ENCODE measurements around the gene EPHA6.
"Not testable (repeated sequence)": the region's sequence is repeated elsewhere in the genome, so short reads cannot be mapped to it uniquely, and the experiment has no call there.

Gene EPHA6

GRCh38 chr3:96931119-96931862 is 116.9 kb downstream of the EPHA6 start:
- no peak for DNase-seq

- DNase-seq: not testable (repeated sequence)
Observed at GRCh38 chr3:96942131-96942530, 127.7 kb downstream of the EPHA6 start.

GRCh38 chr3:96958856-96959255 is 144.5 kb downstream of the EPHA6 start:
- no peak for DNase-seq

- DNase-seq: no peak
Observed at GRCh38 chr3:96959474-96959873, 145.1 kb downstream of the EPHA6 start.

- no peak for DNase-seq
Observed at GRCh38 chr3:96959901-96960641, 145.7 kb downstream of the EPHA6 start.

DNA sequence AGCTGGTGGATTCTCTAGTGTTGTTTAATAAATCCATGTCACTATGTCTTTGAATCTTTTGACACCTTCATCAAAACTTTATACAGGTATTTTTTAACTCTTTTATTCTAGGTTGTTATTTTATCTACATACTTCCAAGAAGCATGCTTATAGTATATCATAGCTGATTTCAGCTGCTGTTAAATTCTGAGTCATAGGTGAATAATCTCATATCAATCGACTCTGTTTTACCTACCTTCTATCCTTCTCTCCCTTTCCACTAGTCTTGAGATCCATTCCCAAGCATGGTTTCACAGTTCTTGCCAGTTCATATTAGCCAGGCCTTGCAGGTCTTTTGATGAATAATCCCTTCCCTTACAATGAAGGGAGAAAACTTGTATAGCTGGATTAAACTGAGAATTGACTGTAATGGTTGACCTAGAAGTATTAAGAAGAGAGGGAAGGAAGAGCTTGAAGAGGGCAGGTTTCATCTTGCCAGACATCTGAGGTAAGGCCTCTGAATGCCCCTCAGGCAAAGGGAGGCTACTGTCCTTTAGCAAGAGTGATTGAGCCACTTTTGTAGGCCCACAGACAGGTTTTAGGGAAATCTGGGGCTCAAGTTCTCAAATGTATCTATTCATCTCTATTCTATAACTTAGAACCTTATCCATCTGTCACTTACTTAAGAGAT is 146.4 kb downstream of the EPHA6 start:
- DNase-seq: no peak

GRCh38 chr3:96961576-96961975 is 147.2 kb downstream of the EPHA6 start:
- no peak for DNase-seq

GRCh38 chr3:96966181-96966929 is 152.0 kb downstream of the EPHA6 start:
- DNase-seq: no peak

DNA sequence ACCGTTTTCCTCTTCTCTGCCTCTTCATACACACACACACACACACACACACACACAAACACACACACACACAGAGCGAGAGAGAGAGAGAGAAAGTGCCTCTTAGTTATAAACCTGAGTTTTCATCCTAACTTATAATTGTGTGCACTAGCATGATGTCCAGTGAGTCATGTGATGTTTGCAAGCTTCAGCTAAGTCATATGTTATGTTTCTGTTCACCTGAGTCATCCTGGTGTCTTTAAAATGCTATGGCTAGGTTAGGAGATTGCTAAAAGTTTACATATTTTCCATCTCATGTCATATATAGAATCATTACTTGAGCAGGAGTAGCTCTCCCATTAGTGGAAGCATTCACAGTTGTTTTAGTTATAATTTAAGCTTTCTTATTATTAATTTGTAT is 155.8 kb downstream of the EPHA6 start:
- no peak for DNase-seq

DNA sequence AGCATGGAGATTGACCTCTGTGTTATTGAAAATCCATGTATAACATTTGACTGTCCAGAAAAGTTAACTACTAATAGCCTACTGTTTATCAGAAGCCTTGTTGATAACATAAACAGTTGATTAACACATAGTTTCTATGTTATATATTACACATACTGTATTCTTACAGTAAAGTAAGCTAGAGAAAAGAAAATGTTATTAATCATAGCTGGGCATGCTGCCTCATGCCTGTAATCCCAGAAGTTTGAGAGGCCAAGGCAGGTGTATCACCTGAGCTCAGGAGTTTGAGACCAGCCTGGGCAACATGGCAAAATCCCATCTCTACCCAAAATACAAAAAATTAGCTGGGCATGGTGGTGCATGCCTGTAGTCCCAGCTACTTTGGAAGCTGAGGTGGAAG is 163.3 kb downstream of the EPHA6 start:
- no peak for DNase-seq

- not testable (repeated sequence) for DNase-seq
Observed at GRCh38 chr3:96983716-96984115, 169.3 kb downstream of the EPHA6 start.

DNA sequence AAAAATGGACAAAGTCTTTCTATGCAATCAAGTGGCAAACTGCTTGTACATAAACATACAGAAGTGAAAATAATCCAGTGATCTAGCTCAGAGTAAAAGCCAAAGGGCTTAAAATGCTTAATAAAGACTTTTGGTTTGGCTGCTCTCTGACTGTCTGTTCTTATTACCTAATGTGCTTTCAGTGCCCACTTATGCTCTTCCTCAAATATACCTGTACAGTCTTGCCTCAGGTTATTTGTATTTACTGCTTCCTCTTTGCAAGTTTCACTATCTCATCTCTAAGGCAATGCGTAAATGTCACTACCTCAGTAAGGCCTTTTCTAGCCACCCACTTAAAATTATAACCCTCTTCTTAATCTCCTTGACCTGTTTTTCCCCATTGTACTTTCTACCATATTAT is 171.8 kb downstream of the EPHA6 start:
- DNase-seq: no peak

GRCh38 chr3:96991231-96991630 is 176.8 kb downstream of the EPHA6 start:
- no peak for DNase-seq

DNA sequence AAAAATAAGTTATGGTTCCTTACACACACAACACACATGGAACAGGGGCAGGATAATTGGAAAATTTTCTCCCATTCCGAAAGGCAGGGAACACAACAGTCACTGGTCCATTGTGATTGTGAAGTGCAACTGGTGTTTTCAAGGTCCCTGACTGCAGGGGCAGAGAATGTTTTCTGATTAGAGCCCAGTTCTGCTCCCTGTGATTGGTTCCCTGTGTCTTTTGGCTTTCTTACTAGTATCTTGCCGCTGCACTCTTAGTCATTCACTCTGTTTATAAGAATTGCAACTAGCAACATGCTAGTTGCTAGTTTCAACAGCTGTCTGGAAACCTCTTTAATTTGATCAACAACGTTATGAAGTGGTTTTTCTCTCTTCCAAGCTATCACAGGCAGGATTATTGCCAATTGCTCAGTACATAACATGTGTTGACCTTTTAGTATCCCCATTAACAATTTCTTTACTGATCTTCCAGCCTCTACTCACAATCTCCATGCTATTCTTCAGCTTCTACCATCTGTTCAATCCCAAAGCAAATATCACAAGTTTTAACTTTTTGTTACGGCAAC is 177.5 kb downstream of the EPHA6 start:
- no peak for DNase-seq

DNA sequence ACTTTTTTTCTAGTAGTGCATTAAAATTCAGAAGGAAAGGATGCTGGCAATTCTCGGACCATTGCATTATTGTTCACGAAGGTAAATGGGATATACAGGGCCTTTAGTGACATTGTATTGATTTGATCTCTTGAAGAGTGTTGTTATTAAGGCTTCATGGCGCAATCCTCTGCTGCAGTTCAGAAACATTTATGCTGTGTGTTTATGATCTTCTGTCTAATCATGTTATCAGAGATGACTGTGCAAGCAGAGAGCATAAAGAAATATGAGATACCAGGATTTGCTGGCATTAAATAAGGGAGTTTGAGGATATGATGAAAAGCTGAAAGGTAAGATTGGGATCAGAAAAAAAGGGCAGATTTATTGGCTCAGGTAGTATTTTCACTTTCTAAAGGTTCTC is 180.6 kb downstream of the EPHA6 start:
- DNase-seq: no peak

- no peak for DNase-seq
Observed at GRCh38 chr3:96996009-96996408, 181.6 kb downstream of the EPHA6 start.

DNA sequence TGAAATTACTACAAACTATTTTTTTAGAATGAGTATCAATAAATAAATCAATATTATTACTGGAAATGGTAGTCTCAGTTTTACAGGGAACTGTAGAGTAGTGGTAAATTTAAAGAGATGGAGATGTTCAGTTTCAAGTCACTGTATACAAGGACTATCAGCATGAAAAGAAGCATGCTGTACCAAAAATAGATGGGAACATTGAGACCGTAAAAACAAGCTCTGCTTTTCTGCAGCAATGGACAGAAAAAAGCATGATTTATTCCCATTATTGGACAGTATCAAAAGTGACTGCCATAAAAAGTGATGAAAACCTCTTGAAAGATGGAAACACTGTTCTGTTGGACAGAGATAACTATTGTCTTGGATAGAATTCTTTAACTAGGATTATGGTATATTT is 187.2 kb downstream of the EPHA6 start:
- DNase-seq: no peak

GRCh38 chr3:97009427-97010019 is 195.1 kb downstream of the EPHA6 start:
- DNase-seq: no peak

DNA sequence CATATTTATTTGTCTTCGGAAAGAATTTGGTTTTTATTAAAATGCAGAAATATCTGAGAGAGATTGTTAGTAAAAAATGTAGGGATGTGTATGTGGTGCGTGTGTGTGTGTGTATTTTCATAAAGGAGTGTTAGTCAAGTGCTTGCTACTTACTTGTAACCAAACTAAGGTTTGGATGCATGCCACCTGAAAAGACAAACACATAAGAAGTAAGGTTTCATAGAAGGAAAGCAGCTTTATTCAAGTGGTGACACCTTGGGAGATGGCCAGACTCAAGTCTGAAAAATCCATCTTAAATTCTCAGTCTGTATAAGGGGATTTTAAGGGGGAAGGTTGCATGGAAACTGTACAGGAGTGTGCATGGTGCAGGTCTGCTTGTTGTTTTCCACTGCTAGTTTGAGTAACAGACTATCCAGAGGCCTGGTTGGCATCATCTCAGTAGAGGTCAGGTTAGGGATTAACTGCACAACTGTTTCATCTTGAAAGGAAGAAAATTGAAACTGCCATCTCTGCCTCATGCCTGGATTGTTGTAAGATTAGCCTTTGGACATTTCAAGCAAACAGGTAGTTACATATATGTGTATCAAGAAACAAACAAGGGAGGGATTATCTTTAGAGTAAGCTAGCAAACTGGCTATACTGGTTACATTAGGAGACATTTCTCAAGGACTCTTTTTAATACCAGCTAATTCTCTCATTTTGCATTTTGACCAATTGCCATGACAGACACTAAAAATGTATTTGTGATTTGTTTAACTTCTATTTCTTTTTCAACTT is 196.7 kb downstream of the EPHA6 start:
- no peak for DNase-seq

- no peak for DNase-seq
Observed at GRCh38 chr3:97021778-97022177, 207.4 kb downstream of the EPHA6 start.

DNA sequence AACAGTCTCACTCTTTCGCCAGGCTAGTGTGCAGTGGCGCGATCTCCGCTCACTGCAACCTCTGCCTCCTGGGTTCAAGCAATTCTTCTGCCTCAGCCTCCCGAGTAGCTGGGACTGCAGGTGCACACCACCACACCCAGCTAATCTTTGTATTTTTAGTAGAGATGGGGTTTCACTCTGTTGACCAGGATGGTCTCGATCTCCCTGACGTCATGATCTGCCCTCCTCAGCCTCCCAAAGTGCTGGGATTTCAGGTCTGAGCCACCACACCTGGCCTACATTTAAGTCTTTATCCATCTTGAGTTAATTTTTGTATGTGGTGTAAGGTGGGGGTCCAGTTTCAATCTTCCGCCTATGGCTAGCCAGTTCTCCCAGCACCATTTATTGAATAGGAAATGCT is 211.2 kb downstream of the EPHA6 start:
- not testable (repeated sequence) for DNase-seq

DNA sequence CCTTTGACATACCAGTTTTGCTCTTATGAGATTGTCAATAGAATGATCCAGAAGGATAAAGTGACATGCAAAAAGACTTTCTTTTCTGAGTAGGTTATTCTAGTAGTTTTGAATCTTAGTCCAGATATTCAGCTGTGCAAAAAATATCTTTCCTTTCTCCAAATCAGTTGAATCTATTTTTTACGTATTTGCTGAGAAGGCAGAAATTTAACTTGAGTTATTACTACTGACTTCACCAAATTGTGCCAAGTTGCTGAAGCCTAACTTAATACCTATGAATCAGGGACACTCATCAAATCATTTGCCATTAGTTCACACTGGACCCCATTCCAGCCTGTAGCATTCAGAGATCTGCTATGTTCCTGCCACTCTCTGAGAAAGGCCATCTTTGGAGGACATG is 215.6 kb downstream of the EPHA6 start:
- DNase-seq: no peak
